ENCODE measurements around the gene CNDP2.
A peak's percentile ranks its signal among the peaks of the same experiment; 100 is the strongest.

The CNDP2 gene

GRCh38 chr18:74495581-74496507 is at the start of gene CNDP2:
Gene CNDP2 (plus strand): TSS chr18:74496363. CDS start chr18:74499974, 3,611 bp downstream.
- DNase-seq, result peak; percentile 95

GRCh38 chr18:74446631-74447403 is 49.3 kb upstream of the CNDP2 start:
- no peak for DNase-seq

GRCh38 chr18:74447404-74448152 is 48.6 kb upstream of the CNDP2 start:
- DNase-seq, result no peak

GRCh38 chr18:74450626-74451025 is 45.5 kb upstream of the CNDP2 start:
- DNase-seq, result no peak

- no peak for DNase-seq
Measured at GRCh38 chr18:74451148-74451547, 45.0 kb upstream of the CNDP2 start.

GRCh38 chr18:74453016-74453566 is 43.1 kb upstream of the CNDP2 start:
- no peak for DNase-seq

- DNase-seq, result no peak
Measured at GRCh38 chr18:74453642-74454198, 42.4 kb upstream of the CNDP2 start.

- no peak for DNase-seq
Measured at GRCh38 chr18:74454279-74454751, 41.8 kb upstream of the CNDP2 start.

GRCh38 chr18:74455386-74455785 is 40.8 kb upstream of the CNDP2 start:
- no peak for DNase-seq

GRCh38 chr18:74456017-74456348 is 40.2 kb upstream of the CNDP2 start:
- DNase-seq, result no peak

GRCh38 chr18:74456349-74457042 is 39.7 kb upstream of the CNDP2 start:
- DNase-seq, result no peak

GRCh38 chr18:74457043-74457724 is 39.0 kb upstream of the CNDP2 start, which contains the start of gene DIPK1C:
Gene DIPK1C (minus strand): TSS chr18:74457308. CDS start chr18:74457259, 49 bp downstream.
- no peak for DNase-seq

- peak; percentile 31 for DNase-seq
Measured at GRCh38 chr18:74457725-74458421, 38.3 kb upstream of the CNDP2 start.

GRCh38 chr18:74459889-74460288 is 36.3 kb upstream of the CNDP2 start:
- no peak for DNase-seq

GRCh38 chr18:74460825-74461224 is 35.3 kb upstream of the CNDP2 start:
- DNase-seq, result no peak

- no peak for DNase-seq
Measured at GRCh38 chr18:74463254-74463653, 32.9 kb upstream of the CNDP2 start.

GRCh38 chr18:74463983-74464382 is 32.2 kb upstream of the CNDP2 start:
- no peak for DNase-seq

GRCh38 chr18:74465775-74466174 is 30.4 kb upstream of the CNDP2 start:
- DNase-seq, result no peak

- DNase-seq, result no peak
Measured at GRCh38 chr18:74468547-74469061, 27.6 kb upstream of the CNDP2 start.

- DNase-seq, result no peak
Measured at GRCh38 chr18:74472312-74472711, 23.9 kb upstream of the CNDP2 start.

Measured in NCI-H748 treated with DMSO at 0.1 percent for 48 hours (cell line).